Astrocyte (in vitro differentiated cells and primary cell): ENCODE measurements around the gene GLP2R.

Experiments
- CTCF ChIP-seq: IDR thresholded peaks from 2 replicates; pipeline ENCODE4 v1.5.1; 2011; ENCODE audit warnings: low read depth, mild to moderate bottlenecking, inconsistent platforms, low read length, moderate library complexity; ENCODE audit not compliant: insufficient read depth
- EZH2 ChIP-seq: IDR thresholded peaks from 2 replicates; pipeline ENCODE4 v1.6.1; 2012; ENCODE audit warnings: mild to moderate bottlenecking, low read length, inconsistent platforms; ENCODE audit not compliant: insufficient read depth

- TF ChIP-seq CTCF (no peak), EZH2 (no peak)
Observed at GRCh38 chr17:9880582-9880999, 54.9 kb downstream of the GLP2R start.
